ENCODE results near the gene UBE2M. TPM values are rescaled to one million over a fixed set of nuclear protein-coding genes. Genes with fewer than 3 reads are reported as not detected.
A peak's percentile ranks its signal among the peaks of the same experiment; 100 is the strongest.
"Not testable (repeated sequence)": the region's sequence is repeated elsewhere in the genome, so short reads cannot be mapped to it uniquely, and the experiment has no call there.

UBE2M gene
- total RNA-seq, 1 donor from 2014 or later = 66.7 TPM

DNA sequence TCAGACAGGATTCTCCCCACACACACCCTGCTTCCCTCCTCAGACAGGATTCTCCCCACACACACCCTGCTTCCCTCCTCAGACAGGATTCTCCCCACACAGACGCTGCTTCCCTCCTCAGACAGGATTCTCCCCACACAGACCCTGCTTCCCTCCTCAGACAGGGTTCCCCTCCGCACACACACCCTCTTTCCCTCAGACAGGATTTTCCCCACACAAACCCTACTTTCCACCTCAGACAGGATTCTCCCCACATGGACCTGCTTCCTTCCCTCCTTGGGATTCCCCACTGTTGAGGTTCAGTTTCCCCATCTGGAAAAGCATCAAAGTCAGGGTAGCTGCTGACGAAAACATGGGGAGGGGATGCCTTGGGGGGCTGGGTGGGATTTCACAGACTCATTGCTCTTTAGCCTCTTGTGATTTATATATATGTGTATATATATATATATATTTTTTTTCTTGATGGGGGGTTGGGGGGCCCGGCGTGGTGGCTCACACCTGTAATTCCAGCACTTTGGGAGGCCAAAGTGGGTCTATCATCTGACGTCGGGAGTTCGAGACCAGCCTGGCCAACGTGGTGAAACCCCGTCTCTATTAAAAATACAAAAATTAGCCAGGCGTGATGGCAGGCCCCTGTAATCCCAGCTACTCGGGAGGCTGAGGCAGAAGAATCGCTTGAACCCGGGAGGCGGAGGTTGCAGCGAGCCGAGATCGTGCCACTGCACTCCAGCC is 15.6 kb downstream of the UBE2M start:
- DNase-seq (ENCODE audit: low read depth in 2 of 2) = not testable (repeated sequence)

DNA sequence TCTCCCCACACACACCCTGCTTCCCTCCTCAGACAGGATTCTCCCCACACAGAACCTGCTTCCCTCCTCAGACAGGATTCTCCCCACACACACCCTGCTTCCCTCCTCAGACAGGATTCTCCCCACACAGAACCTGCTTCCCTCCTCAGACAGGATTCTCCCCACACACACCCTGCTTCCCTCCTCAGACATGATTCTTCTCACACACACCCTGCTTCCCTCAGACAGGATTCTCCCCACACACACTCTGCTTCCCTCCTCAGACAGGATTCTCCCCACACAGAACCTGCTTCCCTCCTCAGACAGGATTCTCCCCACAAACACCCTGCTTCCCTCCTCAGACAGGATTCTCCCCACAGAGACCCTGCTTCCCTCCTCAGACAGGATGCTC is 19.2 kb downstream of the UBE2M start:
- not testable (repeated sequence) for DNase-seq (ENCODE audit: low read depth in 2 of 2)

DNA sequence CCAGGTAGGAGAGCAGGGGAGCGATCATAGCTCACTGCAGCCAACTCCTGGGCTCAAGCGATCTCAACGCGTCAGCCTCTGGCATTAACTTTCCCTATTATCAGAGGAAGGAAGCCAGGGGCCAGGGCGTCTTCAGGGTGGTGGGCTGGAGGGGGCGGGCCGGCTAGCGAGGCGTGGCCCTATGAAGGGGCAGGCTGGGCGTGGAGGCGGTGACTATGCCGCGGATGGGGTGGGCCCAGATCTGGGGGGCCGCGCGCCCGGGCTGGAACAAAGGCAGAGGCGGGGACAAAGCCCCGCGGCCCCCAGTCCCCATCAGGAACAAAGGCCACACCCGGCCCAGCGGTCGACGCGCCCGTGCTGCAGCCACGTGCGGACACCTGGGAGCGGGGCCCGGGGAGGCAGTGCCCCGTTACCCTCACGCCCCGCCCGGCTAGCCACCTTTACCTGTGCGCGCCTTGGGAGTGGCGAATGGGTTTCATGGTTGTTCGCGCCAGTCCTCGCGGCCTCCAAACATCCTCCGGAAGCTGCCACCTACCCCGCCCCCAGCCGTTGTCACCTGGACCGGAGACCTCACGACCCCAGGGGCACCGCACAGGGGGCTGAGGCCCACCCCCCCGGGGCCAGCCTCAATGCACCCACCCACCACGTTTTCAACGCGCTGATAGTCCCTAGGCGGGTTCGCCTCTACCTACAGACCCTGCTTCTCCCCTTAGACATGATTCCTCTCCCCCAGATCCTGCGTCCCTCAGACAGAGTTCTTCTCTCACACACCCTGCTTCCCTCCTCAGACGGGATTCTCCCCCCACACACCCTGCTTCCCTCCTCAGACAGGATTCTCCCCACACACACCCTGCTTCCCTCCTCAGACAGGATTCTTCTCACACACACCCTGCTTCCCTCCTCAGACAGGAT is 19.9 kb downstream of the UBE2M start:
- DNase-seq (ENCODE audit: low read depth in 2 of 2) = peak; percentile 9 to 40

GRCh38 chr19:58536852-58537798 is 21.3 kb downstream of the UBE2M start:
- DNase-seq (ENCODE audit: low read depth in 2 of 2) = no peak

- no peak for DNase-seq (ENCODE audit: low read depth in 2 of 2)
These were observed 22.6 kb downstream of the UBE2M start for GRCh38 chr19:58535857-58536256.

DNA sequence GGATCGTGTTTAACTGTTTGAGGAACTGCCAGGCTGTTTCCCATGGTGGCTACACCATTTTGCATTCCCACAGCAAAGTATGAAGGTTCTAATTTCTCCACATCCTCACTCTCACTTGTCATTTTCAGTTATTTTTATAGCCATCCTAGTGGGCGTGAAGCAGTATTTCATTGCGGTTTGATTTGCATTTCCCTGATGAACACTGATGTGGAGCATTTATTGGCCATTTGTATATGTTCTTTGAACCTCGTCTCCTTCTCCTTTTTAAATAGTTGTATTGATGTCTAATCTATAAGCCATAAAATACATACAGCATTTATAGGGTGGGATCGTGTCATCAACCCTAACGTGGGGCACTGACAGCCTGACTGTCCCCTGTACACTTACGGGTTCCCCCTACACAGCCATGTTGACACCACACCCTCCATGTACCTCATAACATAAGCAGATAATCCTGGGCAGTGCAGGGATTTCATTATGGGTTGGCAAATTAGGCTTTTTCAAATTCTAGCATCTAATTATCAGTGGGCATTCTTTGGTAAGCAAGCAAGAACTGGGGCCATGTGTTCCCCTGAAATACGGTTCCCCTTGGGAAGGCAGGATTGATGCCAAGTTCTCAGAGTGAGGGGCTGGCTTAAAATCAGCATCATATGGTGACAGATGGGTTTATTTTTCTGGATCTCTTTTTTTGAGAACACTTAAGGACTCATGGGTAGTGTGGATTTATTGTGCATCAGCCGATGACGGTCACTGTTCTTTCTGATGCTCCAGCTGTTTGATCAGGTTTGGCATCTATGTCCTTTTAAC is 27.2 kb downstream of the UBE2M start:
- DNase-seq (ENCODE audit: low read depth in 2 of 2) = peak in 1 of 2 donors; percentile 0

DNA sequence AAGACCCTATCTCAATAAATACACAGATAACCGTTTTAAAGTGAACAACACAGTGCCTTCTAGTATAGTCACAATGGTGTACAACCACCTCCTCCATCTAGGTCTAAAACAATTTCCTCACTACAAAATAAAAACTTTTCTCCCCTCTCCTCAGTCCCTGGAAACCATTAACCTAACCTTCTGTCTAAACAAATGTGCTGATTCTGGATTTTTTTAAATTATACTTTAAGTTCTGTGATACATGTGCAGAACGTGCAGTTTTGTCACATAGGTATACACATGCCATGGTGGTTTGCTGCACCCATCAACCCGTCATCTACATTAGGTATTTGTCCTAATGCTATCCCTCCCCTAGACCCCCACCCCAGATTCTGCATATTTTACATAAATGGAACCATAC is 29.0 kb downstream of the UBE2M start:
- no peak for DNase-seq (ENCODE audit: low read depth in 2 of 2)

- DNase-seq (ENCODE audit: low read depth in 2 of 2) = no peak
These were observed 35.7 kb downstream of the UBE2M start for GRCh38 chr19:58522709-58523108.

- DNase-seq (ENCODE audit: low read depth in 2 of 2) = no peak
These were observed 36.8 kb downstream of the UBE2M start for GRCh38 chr19:58521651-58522050.

- DNase-seq (ENCODE audit: low read depth in 2 of 2) = no peak
These were observed 38.2 kb downstream of the UBE2M start for GRCh38 chr19:58520257-58520599.

GRCh38 chr19:58519355-58520256 is 38.8 kb downstream of the UBE2M start, which contains the start of gene ZBTB45:
Gene ZBTB45, minus strand, starts transcription at chr19:58519810. Its CDS starts 2,137 bp downstream, at chr19:58517673.
- DNase-seq (ENCODE audit: low read depth in 2 of 2) = peak; percentile 93 to 97

GRCh38 chr19:58519087-58519354 is 39.4 kb downstream of the UBE2M start:
- DNase-seq (ENCODE audit: low read depth in 2 of 2) = peak; percentile 83 to 88

DNA sequence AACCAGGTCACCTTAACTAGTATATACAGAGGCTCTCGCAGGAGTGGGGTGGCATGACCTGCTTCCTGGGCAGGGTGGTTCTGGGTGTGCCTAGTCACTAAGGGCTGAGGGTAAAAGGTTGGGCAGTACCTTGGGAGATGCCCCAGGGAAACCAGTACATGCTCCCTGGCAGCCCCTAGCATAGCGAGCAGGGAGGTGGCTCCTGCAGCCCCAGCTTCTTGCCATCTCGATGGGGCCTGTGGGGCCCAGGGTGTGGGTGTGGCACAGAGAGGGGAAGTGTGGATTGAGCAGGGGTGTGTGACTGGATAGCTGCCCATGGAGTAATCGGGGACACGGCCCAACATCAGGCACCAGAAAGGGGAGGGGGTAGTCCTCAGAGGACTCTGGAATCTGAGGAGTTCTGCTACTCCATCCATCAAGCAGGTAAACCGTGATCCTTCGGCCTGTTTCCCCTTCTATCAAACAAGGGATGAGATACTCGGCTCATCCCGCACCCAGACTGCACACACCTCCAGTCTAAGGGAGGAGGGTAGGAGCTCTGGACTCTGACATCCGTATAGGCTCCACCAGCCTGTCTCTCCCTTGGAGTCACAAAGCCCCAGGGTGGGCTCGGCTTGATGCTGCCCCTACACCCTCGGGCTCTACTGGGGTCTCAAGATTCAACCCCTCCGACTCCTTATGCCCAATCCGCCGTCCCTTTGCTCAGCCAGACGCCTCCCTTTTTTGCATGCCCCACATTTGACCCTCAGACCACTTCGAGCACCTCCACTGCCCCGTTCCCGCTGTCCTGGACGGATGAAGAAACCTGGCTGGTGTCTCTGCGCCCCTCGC is 39.9 kb downstream of the UBE2M start:
- no peak for DNase-seq (ENCODE audit: low read depth in 2 of 2)

DNA sequence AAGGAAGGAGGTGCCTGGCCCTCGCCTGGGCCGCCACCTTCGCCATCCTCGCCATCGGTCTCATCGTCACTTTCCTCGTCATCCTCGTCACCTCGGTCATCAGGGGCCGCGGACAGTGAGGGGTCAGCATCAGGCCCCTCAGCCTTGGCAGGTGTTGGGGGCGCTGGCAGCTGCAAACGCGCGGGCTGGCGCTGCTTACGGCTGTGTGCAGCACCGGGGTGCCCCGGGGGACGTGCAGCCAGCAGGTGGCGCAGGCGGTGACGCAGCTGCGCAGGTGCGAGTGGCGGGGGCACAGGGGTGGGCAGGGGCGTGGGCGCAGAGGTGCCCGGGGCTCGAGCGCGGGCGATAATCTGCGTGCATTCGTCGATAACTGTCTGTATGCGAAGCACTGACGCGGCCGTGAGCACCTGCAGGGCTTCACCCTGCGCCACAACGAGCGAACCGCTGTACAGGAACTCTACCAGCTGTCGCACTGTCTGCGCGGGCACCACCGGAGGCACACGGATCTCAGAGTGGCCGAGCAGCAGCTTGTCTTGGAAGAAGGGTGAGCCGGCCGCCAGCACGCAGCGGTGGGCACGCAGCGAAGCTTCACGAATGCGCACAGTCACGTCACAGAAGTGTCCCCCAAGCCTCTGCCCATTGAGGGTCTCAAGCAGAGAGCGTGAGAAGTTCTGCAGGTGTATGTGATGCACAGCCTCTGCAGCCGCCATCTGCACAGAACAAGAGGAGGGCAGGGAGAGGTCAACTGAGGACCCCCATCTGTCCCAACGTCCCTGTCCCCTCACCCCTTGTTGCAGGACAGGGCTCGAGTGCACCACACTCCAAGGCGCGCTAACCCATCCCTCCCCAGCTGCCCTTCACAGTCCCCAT is 41.2 kb downstream of the UBE2M start:
- DNase-seq (ENCODE audit: low read depth in 2 of 2) = no peak

GRCh38 chr19:58516246-58516836 is 42.1 kb downstream of the UBE2M start:
- no peak for DNase-seq (ENCODE audit: low read depth in 2 of 2)

GRCh38 chr19:58515259-58515658 is 43.2 kb downstream of the UBE2M start:
- DNase-seq (ENCODE audit: low read depth in 2 of 2) = no peak

GRCh38 chr19:58514564-58515022 is 43.8 kb downstream of the UBE2M start:
- DNase-seq (ENCODE audit: low read depth in 2 of 2) = no peak
